NCI-H345 treated with DMSO at 0.1 percent for 48 hours (cell line): ENCODE results near the gene DUS1L.

Experiments
- DNase-seq: peaks from one replicate; lab custom pipeline; 2025; ENCODE audit not compliant: unreplicated experiment; lab: John Stamatoyannopoulos, UW

DUS1L gene

GRCh38 chr17:82065638-82066303 is at the start of gene DUS1L:
Gene DUS1L (minus strand): TSS chr17:82065804. CDS start chr17:82065059, 745 bp downstream.
- DNase-seq: peak; percentile 29

- no peak for DNase-seq
Observed at GRCh38 chr17:82114872-82115271, 49.3 kb upstream of the DUS1L start.

GRCh38 chr17:82114447-82114846 is 48.8 kb upstream of the DUS1L start:
- DNase-seq: no peak

GRCh38 chr17:82113941-82114340 is 48.3 kb upstream of the DUS1L start:
- no peak for DNase-seq

- no peak for DNase-seq
Observed at GRCh38 chr17:82113422-82113821, 47.8 kb upstream of the DUS1L start.

- DNase-seq: no peak
Observed at GRCh38 chr17:82112914-82113311, 47.3 kb upstream of the DUS1L start.

- DNase-seq: no peak
Observed at GRCh38 chr17:82112181-82112913, 46.7 kb upstream of the DUS1L start.

- no peak for DNase-seq
Observed at GRCh38 chr17:82110298-82110697, 44.7 kb upstream of the DUS1L start.

GRCh38 chr17:82108961-82109475 is 43.4 kb upstream of the DUS1L start:
- no peak for DNase-seq

GRCh38 chr17:82108496-82108945 is 42.9 kb upstream of the DUS1L start:
- no peak for DNase-seq

GRCh38 chr17:82108038-82108437 is 42.4 kb upstream of the DUS1L start:
- DNase-seq: no peak

- no peak for DNase-seq
Observed at GRCh38 chr17:82107341-82107860, 41.8 kb upstream of the DUS1L start.

- DNase-seq: no peak
Observed at GRCh38 chr17:82106688-82107305, 41.2 kb upstream of the DUS1L start.

- DNase-seq: peak; percentile 37
Observed at GRCh38 chr17:82105882-82106687, 40.5 kb upstream of the DUS1L start.

- no peak for DNase-seq
Observed at GRCh38 chr17:82105417-82105881, 39.8 kb upstream of the DUS1L start.

- DNase-seq: no peak
Observed at GRCh38 chr17:82104797-82105416, 39.3 kb upstream of the DUS1L start.

- DNase-seq: no peak
Observed at GRCh38 chr17:82103553-82104451, 38.2 kb upstream of the DUS1L start.

GRCh38 chr17:82101767-82102679 is 36.4 kb upstream of the DUS1L start:
- DNase-seq: no peak
